K562 (cell line): ENCODE data around the gene BLVRA. TPM values are rescaled to one million over a fixed set of nuclear protein-coding genes. Genes with fewer than 3 reads are reported as not detected.

ENCODE experiments used
- HDAC2 ChIP-seq: fragments of 450-650 bp; IDR thresholded peaks from 2 replicates; pipeline ENCODE4 v1.6.1; 2016; ENCODE audit warnings: mild to moderate bottlenecking
- LEF1 ChIP-seq: fragments of 450-650 bp; IDR thresholded peaks from 2 replicates; pipeline ENCODE4 v1.6.1; 2016; ENCODE audit warnings: mild to moderate bottlenecking
- MAZ ChIP-seq, 2 experiments: fragments of 450-650 bp in 1 of 2; sonication (generic) in 1 of 2; formaldehyde crosslinking; IDR thresholded peaks in 1 of 2; conservative IDR thresholded peaks in 1 of 2; 2 replicates each; pipeline versions ENCODE4 v1.4.0 to v1.5.0; 2020; ENCODE audit warnings: mild to moderate bottlenecking in 1 of 2, missing genetic modification reagents in 1 of 2
- MEIS2 ChIP-seq: fragments of 450-650 bp; IDR thresholded peaks from 2 replicates; pipeline ENCODE4 v1.6.1; 2014; ENCODE audit warnings: mild to moderate bottlenecking; ENCODE audit not compliant: partially characterized antibody
- POLR2B ChIP-seq: fragments of 450-650 bp; IDR thresholded peaks from 2 replicates; pipeline ENCODE4 v1.6.1; 2018; ENCODE audit warnings: low read depth; ENCODE audit not compliant: partially characterized antibody
- RAD51 ChIP-seq: fragments of 450-650 bp; IDR thresholded peaks from 2 replicates; pipeline ENCODE4 v1.7.1; 2016; ENCODE audit warnings: low read depth, mild to moderate bottlenecking, borderline replicate concordance
- SMAD4 ChIP-seq: fragments of 250-450 bp; sonication (Bioruptor Pico); conservative IDR thresholded peaks from 2 replicates; pipeline ENCODE4 v1.8.0; 2021; ENCODE audit warnings: inconsistent platforms, mild to moderate bottlenecking, moderate library complexity
- SP1 ChIP-seq: sonication (generic); formaldehyde crosslinking; IDR thresholded peaks from 2 replicates; pipeline ENCODE4 v1.8.1; 2022; ENCODE audit warnings: mild to moderate bottlenecking, missing genetic modification reagents
- TAL1 ChIP-seq: fragments of 450-650 bp; IDR thresholded peaks from 2 replicates; pipeline ENCODE4 v1.6.1; 2016; ENCODE audit warnings: mild to moderate bottlenecking
- TCF7 ChIP-seq: sonication (generic); IDR thresholded peaks from 2 replicates; pipeline ENCODE4 v1.6.1; 2016; ENCODE audit warnings: antibody characterized with exemption, borderline replicate concordance
- polyA plus RNA-seq, 8 experiments: library from polyadenylated mRNA; depleted of rRNA in 4 of 8; stranded (reverse) in 5 of 8; unstranded in 3 of 8; fragments of >200 nt; fragmentation: Nextera tagmentation in 2 of 8; fragmentation: Illumina TruSeq in 1 of 8; extraction: Ambion mirVana in 2 of 8; extraction: Trizol in 1 of 8; gene quantifications; 2 replicates each; pipeline versions ENCODE4 v1.2.1 to v1.2.3, GENCODE V29; 2011 to 2014; ENCODE audit warnings: inconsistent platforms in 1 of 8, missing spikeins in 1 of 8
- total RNA-seq, 7 experiments: library from RNA; depleted of rRNA in 6 of 7; stranded (reverse); fragments of >200 nt in 6 of 7; fragmentation: Illumina TruSeq in 2 of 7; extraction: Trizol in 2 of 7; gene quantifications; 2 replicates each; pipeline versions ENCODE4 v1.2.1 to v1.2.3, GENCODE V29; 2011 to 2021; ENCODE audit warnings: low replicate concordance in 1 of 7
- TF ChIP-seq, protein P1 (sequence below): fragments of 250-450 bp; sonication (Bioruptor Pico); IDR thresholded peaks from 2 replicates; pipeline ENCODE4 v1.5.0; 2021
- TF ChIP-seq, protein P2 (sequence below): fragments of 450-650 bp; formaldehyde crosslinking; IDR thresholded peaks from 2 replicates; pipeline ENCODE4 v1.4.0; 2020; ENCODE audit warnings: mild to moderate bottlenecking, moderate library complexity
- TF ChIP-seq, protein P3 (sequence below): fragments of 450-650 bp; IDR thresholded peaks from 2 replicates; pipeline ENCODE4 v1.6.1; 2016; ENCODE audit warnings: mild to moderate bottlenecking, moderate library complexity

The BLVRA gene
- total and polyA plus RNA-seq, 9 of the 15 experiments (the other 6 are each of a cell fraction or from before 2014, with no cell fraction given): 48.5 to 147 (median 61.5) TPM

GRCh38 chr7:43734575-43735332, 23.7 kb upstream of the BLVRA start (continued):
- TF ChIP-seq, protein P1, sequence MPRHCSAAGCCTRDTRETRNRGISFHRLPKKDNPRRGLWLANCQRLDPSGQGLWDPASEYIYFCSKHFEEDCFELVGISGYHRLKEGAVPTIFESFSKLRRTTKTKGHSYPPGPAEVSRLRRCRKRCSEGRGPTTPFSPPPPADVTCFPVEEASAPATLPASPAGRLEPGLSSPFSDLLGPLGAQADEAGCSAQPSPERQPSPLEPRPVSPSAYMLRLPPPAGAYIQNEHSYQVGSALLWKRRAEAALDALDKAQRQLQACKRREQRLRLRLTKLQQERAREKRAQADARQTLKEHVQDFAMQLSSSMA (CRISPR knock-in tag): 0 out of 2 replicates have a peak, but pooled peaks have one; percentile 20
- TF ChIP-seq TCF7: peak; percentile 70; the same call in 1 of the 2 replicates
- peak; percentile 76 for TF ChIP-seq SMAD4 (CRISPR knock-in tag)
- TF ChIP-seq, protein P2, sequence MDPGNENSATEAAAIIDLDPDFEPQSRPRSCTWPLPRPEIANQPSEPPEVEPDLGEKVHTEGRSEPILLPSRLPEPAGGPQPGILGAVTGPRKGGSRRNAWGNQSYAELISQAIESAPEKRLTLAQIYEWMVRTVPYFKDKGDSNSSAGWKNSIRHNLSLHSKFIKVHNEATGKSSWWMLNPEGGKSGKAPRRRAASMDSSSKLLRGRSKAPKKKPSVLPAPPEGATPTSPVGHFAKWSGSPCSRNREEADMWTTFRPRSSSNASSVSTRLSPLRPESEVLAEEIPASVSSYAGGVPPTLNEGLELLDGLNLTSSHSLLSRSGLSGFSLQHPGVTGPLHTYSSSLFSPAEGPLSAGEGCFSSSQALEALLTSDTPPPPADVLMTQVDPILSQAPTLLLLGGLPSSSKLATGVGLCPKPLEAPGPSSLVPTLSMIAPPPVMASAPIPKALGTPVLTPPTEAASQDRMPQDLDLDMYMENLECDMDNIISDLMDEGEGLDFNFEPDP (CRISPR knock-in tag): 0 out of 2 replicates have a peak, but pooled peaks have one; percentile 45
- TF ChIP-seq HDAC2: 0 out of 2 replicates have a peak, but pooled peaks have one; percentile 33
- peak; percentile 93 for TF ChIP-seq RAD51
- TF ChIP-seq, protein P3, sequence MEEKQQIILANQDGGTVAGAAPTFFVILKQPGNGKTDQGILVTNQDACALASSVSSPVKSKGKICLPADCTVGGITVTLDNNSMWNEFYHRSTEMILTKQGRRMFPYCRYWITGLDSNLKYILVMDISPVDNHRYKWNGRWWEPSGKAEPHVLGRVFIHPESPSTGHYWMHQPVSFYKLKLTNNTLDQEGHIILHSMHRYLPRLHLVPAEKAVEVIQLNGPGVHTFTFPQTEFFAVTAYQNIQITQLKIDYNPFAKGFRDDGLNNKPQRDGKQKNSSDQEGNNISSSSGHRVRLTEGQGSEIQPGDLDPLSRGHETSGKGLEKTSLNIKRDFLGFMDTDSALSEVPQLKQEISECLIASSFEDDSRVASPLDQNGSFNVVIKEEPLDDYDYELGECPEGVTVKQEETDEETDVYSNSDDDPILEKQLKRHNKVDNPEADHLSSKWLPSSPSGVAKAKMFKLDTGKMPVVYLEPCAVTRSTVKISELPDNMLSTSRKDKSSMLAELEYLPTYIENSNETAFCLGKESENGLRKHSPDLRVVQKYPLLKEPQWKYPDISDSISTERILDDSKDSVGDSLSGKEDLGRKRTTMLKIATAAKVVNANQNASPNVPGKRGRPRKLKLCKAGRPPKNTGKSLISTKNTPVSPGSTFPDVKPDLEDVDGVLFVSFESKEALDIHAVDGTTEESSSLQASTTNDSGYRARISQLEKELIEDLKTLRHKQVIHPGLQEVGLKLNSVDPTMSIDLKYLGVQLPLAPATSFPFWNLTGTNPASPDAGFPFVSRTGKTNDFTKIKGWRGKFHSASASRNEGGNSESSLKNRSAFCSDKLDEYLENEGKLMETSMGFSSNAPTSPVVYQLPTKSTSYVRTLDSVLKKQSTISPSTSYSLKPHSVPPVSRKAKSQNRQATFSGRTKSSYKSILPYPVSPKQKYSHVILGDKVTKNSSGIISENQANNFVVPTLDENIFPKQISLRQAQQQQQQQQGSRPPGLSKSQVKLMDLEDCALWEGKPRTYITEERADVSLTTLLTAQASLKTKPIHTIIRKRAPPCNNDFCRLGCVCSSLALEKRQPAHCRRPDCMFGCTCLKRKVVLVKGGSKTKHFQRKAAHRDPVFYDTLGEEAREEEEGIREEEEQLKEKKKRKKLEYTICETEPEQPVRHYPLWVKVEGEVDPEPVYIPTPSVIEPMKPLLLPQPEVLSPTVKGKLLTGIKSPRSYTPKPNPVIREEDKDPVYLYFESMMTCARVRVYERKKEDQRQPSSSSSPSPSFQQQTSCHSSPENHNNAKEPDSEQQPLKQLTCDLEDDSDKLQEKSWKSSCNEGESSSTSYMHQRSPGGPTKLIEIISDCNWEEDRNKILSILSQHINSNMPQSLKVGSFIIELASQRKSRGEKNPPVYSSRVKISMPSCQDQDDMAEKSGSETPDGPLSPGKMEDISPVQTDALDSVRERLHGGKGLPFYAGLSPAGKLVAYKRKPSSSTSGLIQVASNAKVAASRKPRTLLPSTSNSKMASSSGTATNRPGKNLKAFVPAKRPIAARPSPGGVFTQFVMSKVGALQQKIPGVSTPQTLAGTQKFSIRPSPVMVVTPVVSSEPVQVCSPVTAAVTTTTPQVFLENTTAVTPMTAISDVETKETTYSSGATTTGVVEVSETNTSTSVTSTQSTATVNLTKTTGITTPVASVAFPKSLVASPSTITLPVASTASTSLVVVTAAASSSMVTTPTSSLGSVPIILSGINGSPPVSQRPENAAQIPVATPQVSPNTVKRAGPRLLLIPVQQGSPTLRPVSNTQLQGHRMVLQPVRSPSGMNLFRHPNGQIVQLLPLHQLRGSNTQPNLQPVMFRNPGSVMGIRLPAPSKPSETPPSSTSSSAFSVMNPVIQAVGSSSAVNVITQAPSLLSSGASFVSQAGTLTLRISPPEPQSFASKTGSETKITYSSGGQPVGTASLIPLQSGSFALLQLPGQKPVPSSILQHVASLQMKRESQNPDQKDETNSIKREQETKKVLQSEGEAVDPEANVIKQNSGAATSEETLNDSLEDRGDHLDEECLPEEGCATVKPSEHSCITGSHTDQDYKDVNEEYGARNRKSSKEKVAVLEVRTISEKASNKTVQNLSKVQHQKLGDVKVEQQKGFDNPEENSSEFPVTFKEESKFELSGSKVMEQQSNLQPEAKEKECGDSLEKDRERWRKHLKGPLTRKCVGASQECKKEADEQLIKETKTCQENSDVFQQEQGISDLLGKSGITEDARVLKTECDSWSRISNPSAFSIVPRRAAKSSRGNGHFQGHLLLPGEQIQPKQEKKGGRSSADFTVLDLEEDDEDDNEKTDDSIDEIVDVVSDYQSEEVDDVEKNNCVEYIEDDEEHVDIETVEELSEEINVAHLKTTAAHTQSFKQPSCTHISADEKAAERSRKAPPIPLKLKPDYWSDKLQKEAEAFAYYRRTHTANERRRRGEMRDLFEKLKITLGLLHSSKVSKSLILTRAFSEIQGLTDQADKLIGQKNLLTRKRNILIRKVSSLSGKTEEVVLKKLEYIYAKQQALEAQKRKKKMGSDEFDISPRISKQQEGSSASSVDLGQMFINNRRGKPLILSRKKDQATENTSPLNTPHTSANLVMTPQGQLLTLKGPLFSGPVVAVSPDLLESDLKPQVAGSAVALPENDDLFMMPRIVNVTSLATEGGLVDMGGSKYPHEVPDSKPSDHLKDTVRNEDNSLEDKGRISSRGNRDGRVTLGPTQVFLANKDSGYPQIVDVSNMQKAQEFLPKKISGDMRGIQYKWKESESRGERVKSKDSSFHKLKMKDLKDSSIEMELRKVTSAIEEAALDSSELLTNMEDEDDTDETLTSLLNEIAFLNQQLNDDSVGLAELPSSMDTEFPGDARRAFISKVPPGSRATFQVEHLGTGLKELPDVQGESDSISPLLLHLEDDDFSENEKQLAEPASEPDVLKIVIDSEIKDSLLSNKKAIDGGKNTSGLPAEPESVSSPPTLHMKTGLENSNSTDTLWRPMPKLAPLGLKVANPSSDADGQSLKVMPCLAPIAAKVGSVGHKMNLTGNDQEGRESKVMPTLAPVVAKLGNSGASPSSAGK: peak; percentile 79
- peak; percentile 75 for TF ChIP-seq MEIS2
- peak; percentile 28; the same call in 1 of the 2 replicates for TF ChIP-seq SP1 (CRISPR knock-in tag)
- peak in 1 of 2 experiments; percentile 53; a peak in 2 of 4 replicates for TF ChIP-seq MAZ (CRISPR knock-in tag; conservative IDR thresholded peaks at IDR 0.05 in 1 of 2, IDR thresholded peaks at IDR 0.05 in 1 of 2)
- peak; percentile 98 for TF ChIP-seq LEF1
- TF ChIP-seq TAL1: peak; percentile 57; the same call in 1 of the 2 replicates
- peak; percentile 41 for TF ChIP-seq POLR2B
